HEK293 (cell line): ENCODE measurements around the gene ANTXRL.

Experiments
- CTCF ChIA-PET: fragments of 350-600 bp; formaldehyde crosslinking; extraction: SDS; loops from one replicate; lab custom pipeline; 2021; ENCODE audit warnings: antibody characterized with exemption; lab: Yijun Ruan, JAX
- POLR2A ChIA-PET: fragments of 300-600 bp; formaldehyde crosslinking; extraction: SDS; loops from one replicate; lab custom pipeline; 2020; ENCODE audit warnings: antibody characterized with exemption, inconsistent platforms; lab: Yijun Ruan, JAX
- H3K27ac ChIP-seq: fragments of 200-500 bp; sonication (Bioruptor generic); 2 replicates; pipeline ENCODE4 v1.5.1; 2014; ENCODE audit warnings: low read depth, low read length, control low read depth, inconsistent platforms; ENCODE audit errors: extremely low read depth
- H3K36me3 ChIP-seq, 2 experiments: fragments of 200-500 bp in 1 of 2; sonication (Bioruptor generic) in 1 of 2; 1 replicate in 1 of 2; 2 replicates in 1 of 2; pipeline ENCODE4 v1.5.1; 2014 to 2017; ENCODE audit warnings: inconsistent platforms in 2 of 2, low read length in 2 of 2; ENCODE audit not compliant: control insufficient read depth in 2 of 2, insufficient read depth in 1 of 2
- H3K4me1 ChIP-seq: fragments of 200-500 bp; sonication (Bioruptor generic); 2 replicates; pipeline ENCODE4 v1.5.1; 2014; ENCODE audit warnings: mild to moderate bottlenecking, low read length, inconsistent platforms; ENCODE audit not compliant: control insufficient read depth, insufficient read depth
- H3K4me3 ChIP-seq: 2 replicates; pipeline ENCODE4 v1.5.1; 2011; ENCODE audit warnings: low read depth, mild to moderate bottlenecking, control low read depth, low read length, moderate library complexity
- H3K9me3 ChIP-seq: fragments of 200-500 bp; sonication (Bioruptor generic); 2 replicates; pipeline ENCODE4 v1.5.1; 2014; ENCODE audit warnings: low read depth, low read length, inconsistent platforms; ENCODE audit not compliant: control insufficient read depth, insufficient read depth
- EGR2 ChIP-seq: fragments of 450-650 bp; formaldehyde crosslinking; IDR thresholded peaks from 2 replicates; pipeline ENCODE4 v1.5.1; 2016; ENCODE audit warnings: low read depth, missing biosample characterization, missing genetic modification characterization
- ZNF132 ChIP-seq: fragments of 450-650 bp; formaldehyde crosslinking; IDR thresholded peaks from 2 replicates; pipeline ENCODE4 v1.5.1; 2017; ENCODE audit warnings: missing biosample characterization, missing genetic modification characterization, borderline replicate concordance
- ZNF157 ChIP-seq: fragments of 450-650 bp; formaldehyde crosslinking; IDR thresholded peaks from 2 replicates; pipeline ENCODE4 v1.5.1; 2016; ENCODE audit warnings: missing biosample characterization, missing genetic modification characterization
- ZNF24 ChIP-seq: fragments of 450-650 bp; formaldehyde crosslinking; IDR thresholded peaks from 2 replicates; pipeline ENCODE4 v1.5.1; 2016; ENCODE audit warnings: missing biosample characterization, missing genetic modification characterization
- ZNF335 ChIP-seq: fragments of 450-650 bp; formaldehyde crosslinking; conservative IDR thresholded peaks from 2 replicates; pipeline ENCODE4 v1.5.1; 2016; ENCODE audit warnings: missing biosample characterization, missing genetic modification characterization
- ZNF433 ChIP-seq: fragments of 450-650 bp; formaldehyde crosslinking; IDR thresholded peaks from 2 replicates; pipeline ENCODE4 v1.5.1; 2016; ENCODE audit warnings: missing biosample characterization, missing genetic modification characterization, low read depth
- ZNF48 ChIP-seq: fragments of 450-650 bp; formaldehyde crosslinking; IDR thresholded peaks from 2 replicates; pipeline ENCODE4 v1.5.1; 2016; ENCODE audit warnings: missing biosample characterization, missing genetic modification characterization
- ZNF560 ChIP-seq: fragments of 450-650 bp; formaldehyde crosslinking; IDR thresholded peaks from 2 replicates; pipeline ENCODE4 v1.5.1; 2017; ENCODE audit warnings: missing biosample characterization, missing genetic modification characterization, borderline replicate concordance
- ZNF621 ChIP-seq: fragments of 450-650 bp; formaldehyde crosslinking; IDR thresholded peaks from 2 replicates; pipeline ENCODE4 v1.5.1; 2017; ENCODE audit warnings: missing biosample characterization, missing genetic modification characterization
- ZNF658 ChIP-seq: fragments of 450-650 bp; formaldehyde crosslinking; IDR thresholded peaks from 2 replicates; pipeline ENCODE4; 2016; ENCODE audit warnings: missing biosample characterization, missing genetic modification characterization
- ZNF677 ChIP-seq: fragments of 450-650 bp; IDR thresholded peaks from 2 replicates; pipeline ENCODE4 v1.5.0; 2018; ENCODE audit warnings: missing biosample characterization, mild to moderate bottlenecking, missing genetic modification characterization, moderate library complexity
- ZNF768 ChIP-seq: fragments of 450-650 bp; formaldehyde crosslinking; IDR thresholded peaks from 2 replicates; pipeline ENCODE4 v1.5.1; 2018; ENCODE audit warnings: missing biosample characterization, mild to moderate bottlenecking, missing genetic modification characterization
- ZNF776 ChIP-seq: fragments of 450-650 bp; formaldehyde crosslinking; IDR thresholded peaks from 2 replicates; pipeline ENCODE4 v1.5.0; 2017; ENCODE audit warnings: missing biosample characterization, missing genetic modification characterization, borderline replicate concordance
- ZNF843 ChIP-seq: fragments of 450-650 bp; formaldehyde crosslinking; IDR thresholded peaks from 2 replicates; pipeline ENCODE4 v1.5.1; 2016; ENCODE audit warnings: missing biosample characterization, missing genetic modification characterization
- ZSCAN23 ChIP-seq: fragments of 450-650 bp; formaldehyde crosslinking; IDR thresholded peaks from 2 replicates; pipeline ENCODE4 v1.5.1; 2016; ENCODE audit warnings: missing biosample characterization, missing genetic modification characterization
- TF ChIP-seq, protein P1 (sequence below): fragments of 450-650 bp; formaldehyde crosslinking; IDR thresholded peaks from 2 replicates; pipeline ENCODE4 v1.5.1; 2016; ENCODE audit warnings: missing biosample characterization, missing genetic modification characterization
- TF ChIP-seq, protein P2 (sequence below): fragments of 450-650 bp; formaldehyde crosslinking; IDR thresholded peaks from 2 replicates; pipeline ENCODE4 v1.5.1; 2016; ENCODE audit warnings: missing biosample characterization, missing genetic modification characterization

ANTXRL gene

DNA sequence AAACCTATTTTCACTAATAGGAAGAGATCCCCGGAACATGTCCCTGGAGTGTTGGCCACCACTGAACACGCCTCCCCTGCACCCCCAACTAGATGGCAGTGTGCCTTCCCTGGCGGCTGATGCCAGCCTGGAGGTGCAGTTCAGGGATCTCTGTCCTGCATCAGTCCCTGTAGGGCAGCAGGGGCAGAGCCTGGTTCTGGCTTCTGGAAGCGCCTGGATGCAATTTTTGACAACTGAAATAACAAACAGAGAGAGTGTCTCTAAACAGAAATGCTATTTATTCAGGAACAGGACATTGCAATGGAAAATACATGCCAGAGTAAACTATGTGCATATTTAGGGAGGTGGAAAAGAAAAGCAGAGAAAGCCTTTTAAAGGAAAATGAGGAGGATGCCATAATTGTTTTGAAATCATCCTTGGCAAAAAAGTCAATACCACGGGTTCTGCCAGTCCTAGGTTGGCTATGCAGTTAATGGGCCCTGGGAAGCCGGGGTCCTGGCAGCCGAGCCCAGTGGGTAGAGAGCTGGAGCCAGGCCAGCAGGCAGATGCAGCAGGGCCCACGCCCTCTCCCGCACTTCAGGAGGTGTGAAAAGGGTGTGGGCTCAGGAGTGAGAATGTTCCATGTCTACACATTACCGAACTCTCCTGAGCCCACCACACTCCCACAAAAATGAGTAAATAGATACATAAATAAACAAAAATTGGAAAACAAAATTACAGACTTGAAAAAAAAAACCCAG lies 18.5 kb downstream of the ANTXRL start:
- H3K9me3 ChIP-seq: no peaks in the 10 kb centered on the region
- ChIA-PET CTCF (no interaction called here), POLR2A (no interaction called here)
- no peaks in the 10 kb centered on the region for H3K4me1 ChIP-seq
- TF ChIP-seq ZNF433 (tag by site-specific recombination) (no peak), EGR2 (tag by site-specific recombination) (0 out of 2 replicates have a peak, but pooled peaks have one; percentile 8)
- H3K27ac ChIP-seq: no peak overlapping the region
- H3K4me3 ChIP-seq: no peak overlapping the region
- no peaks in the 10 kb centered on the region for H3K36me3 ChIP-seq

DNA sequence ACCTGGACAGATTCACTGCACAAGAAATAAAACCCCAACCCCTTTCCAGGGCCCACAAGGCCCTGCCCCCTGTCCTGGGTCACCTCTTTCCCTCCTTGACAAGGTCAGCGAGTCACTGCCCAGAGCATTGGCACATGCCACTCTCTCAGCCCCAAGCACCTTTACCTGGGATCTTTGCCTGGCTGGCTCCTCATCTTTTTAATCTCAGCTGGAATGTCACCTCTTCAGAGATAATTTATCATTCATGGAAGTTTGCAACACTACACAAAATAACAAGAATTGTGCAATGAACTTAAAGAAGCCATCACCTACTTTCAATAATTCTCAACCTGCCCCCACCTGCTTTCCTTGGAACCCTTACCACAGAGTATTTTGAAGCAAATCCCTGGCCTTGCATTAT lies 19.2 kb downstream of the ANTXRL start:
- ChIA-PET CTCF (no interaction called here), POLR2A (no interaction called here)

DNA sequence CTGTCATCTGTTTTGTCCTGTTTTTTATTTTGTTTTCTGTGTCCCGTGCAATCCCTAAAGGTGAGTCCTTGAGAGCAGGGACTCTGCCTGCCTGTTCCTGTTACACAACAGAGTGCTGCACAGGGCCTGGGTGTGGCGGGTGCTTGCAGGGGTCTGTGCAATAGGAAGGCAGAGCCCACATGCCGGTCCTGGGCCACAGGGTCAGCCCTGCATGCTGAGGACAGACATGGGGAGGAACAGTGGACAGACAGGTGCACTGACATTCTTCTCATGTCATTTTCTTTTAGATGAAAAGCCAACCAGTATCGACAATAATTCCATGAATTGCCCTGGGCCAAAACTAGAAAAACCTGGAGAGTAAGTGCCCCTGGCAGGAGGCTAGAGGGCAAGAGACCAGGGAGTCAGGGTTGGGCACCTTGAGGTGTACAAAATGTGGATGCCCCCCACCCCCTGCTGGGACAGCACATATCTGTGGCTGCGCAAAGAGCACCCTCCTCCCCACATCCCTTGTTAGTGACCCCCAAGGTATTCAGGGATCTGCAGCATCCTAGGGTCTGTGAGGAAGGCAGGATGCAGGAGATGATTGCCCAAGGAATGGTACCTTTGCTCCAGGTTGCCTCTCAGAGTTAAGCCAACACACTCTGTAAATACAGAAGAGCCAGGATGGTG lies 19.9 kb downstream of the ANTXRL start:
- H3K27ac ChIP-seq: no peak overlapping the region
- H3K9me3 ChIP-seq: no peaks in the 10 kb centered on the region
- no peak overlapping the region for H3K4me3 ChIP-seq
- no peaks in the 10 kb centered on the region for H3K36me3 ChIP-seq
- TF ChIP-seq ZNF132 (tag by site-specific recombination): no peak
- TF ChIP-seq ZNF621 (tag by site-specific recombination): no peak
- TF ChIP-seq, protein P1, sequence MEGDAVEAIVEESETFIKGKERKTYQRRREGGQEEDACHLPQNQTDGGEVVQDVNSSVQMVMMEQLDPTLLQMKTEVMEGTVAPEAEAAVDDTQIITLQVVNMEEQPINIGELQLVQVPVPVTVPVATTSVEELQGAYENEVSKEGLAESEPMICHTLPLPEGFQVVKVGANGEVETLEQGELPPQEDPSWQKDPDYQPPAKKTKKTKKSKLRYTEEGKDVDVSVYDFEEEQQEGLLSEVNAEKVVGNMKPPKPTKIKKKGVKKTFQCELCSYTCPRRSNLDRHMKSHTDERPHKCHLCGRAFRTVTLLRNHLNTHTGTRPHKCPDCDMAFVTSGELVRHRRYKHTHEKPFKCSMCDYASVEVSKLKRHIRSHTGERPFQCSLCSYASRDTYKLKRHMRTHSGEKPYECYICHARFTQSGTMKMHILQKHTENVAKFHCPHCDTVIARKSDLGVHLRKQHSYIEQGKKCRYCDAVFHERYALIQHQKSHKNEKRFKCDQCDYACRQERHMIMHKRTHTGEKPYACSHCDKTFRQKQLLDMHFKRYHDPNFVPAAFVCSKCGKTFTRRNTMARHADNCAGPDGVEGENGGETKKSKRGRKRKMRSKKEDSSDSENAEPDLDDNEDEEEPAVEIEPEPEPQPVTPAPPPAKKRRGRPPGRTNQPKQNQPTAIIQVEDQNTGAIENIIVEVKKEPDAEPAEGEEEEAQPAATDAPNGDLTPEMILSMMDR (tag by site-specific recombination): no peak
- no peak for TF ChIP-seq ZNF24
- no peak for TF ChIP-seq ZNF560
- TF ChIP-seq ZNF768 (tag by site-specific recombination): no peak
- no peak for TF ChIP-seq ZNF843 (tag by site-specific recombination)
- TF ChIP-seq, protein P2, sequence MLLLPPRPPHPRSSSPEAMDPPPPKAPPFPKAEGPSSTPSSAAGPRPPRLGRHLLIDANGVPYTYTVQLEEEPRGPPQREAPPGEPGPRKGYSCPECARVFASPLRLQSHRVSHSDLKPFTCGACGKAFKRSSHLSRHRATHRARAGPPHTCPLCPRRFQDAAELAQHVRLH: no peak
- TF ChIP-seq ZNF677 (tag by site-specific recombination): no peak
- H3K4me1 ChIP-seq: no peaks in the 10 kb centered on the region
- ChIA-PET CTCF (interaction anchor here (0.6 kb wide), 1 partner anchor 13 kb away, joined by 3 read pairs; no protein-coding TSS in a partner anchor), POLR2A (no interaction called here)

More for the DNA sequence above, 19.2 kb downstream of the ANTXRL start:
- H3K4me3 ChIP-seq: no peak overlapping the region
- H3K36me3 ChIP-seq: no peaks in the 10 kb centered on the region
- H3K4me1 ChIP-seq: no peaks in the 10 kb centered on the region
- TF ChIP-seq ZNF48 (tag by site-specific recombination): no peak
- no peak for TF ChIP-seq ZNF335
- no peak for TF ChIP-seq ZNF658 (tag by site-specific recombination)
- TF ChIP-seq ZNF157 (tag by site-specific recombination): no peak
- TF ChIP-seq ZNF24: no peak
- TF ChIP-seq ZSCAN23 (tag by site-specific recombination): no peak
- TF ChIP-seq ZNF776 (tag by site-specific recombination): no peak
- TF ChIP-seq, all 188 proteins: peak for 0
- Histone ChIP-seq H3K27ac (no peak overlapping the region), H3K9me3 (no peaks in the 10 kb centered on the region)
